ENCODE measurements around the gene ERGIC1.

DNA sequence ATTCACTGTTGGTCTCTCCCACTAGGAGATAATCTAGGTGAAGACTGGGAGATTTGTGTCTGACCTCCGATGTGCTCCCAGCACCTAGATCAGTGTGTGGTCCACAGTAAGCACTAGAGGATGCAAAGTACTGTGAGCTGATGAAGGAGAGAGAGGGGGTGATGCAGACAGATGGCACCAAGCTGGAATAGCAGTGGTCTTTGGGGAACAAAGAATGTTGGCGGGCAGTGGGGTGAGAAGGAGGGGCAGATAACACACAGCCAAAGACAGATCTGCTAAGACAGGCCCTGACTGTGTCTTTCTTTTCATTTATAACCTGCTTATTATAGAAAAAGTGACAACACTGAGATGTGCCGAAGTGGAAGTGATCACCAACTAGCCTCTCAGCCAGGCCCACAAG is 37.5 kb downstream of the ERGIC1 start:
- TF ChIP-seq, protein P1, sequence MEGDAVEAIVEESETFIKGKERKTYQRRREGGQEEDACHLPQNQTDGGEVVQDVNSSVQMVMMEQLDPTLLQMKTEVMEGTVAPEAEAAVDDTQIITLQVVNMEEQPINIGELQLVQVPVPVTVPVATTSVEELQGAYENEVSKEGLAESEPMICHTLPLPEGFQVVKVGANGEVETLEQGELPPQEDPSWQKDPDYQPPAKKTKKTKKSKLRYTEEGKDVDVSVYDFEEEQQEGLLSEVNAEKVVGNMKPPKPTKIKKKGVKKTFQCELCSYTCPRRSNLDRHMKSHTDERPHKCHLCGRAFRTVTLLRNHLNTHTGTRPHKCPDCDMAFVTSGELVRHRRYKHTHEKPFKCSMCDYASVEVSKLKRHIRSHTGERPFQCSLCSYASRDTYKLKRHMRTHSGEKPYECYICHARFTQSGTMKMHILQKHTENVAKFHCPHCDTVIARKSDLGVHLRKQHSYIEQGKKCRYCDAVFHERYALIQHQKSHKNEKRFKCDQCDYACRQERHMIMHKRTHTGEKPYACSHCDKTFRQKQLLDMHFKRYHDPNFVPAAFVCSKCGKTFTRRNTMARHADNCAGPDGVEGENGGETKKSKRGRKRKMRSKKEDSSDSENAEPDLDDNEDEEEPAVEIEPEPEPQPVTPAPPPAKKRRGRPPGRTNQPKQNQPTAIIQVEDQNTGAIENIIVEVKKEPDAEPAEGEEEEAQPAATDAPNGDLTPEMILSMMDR (IDR thresholded peaks at IDR 0.05; ENCODE audit: insufficient read depth, low read length, poor library complexity, severe bottlenecking) = no peak
- TF ChIP-seq EZH2phosphoT487 (conservative IDR thresholded peaks at IDR 0.05; ENCODE audit: low read length) = no peak
